IPS-20b (cell line): ENCODE data around the gene INO80E.

Source experiments
- H3K27ac ChIP-seq: one replicate; pipeline ENCODE4 v1.5.1; 2013; ENCODE audit warnings: low read length
- H3K27me3 ChIP-seq: 2 replicates; pipeline ENCODE4 v1.6.1; 2013; ENCODE audit warnings: mild to moderate bottlenecking, low read length, inconsistent platforms; ENCODE audit not compliant: insufficient read depth
- H3K36me3 ChIP-seq: 2 replicates; pipeline ENCODE4 v1.6.1; 2013; ENCODE audit warnings: low read depth, mild to moderate bottlenecking, inconsistent platforms, low read length, moderate library complexity; ENCODE audit not compliant: insufficient read depth
- H3K4me1 ChIP-seq: 2 replicates; pipeline ENCODE4 v1.6.1; 2013; ENCODE audit warnings: mild to moderate bottlenecking, control low read depth, inconsistent platforms, low read length, moderate library complexity; ENCODE audit not compliant: insufficient read depth
- H3K4me3 ChIP-seq: 2 replicates; pipeline ENCODE4 v1.5.1; 2013; ENCODE audit warnings: mild to moderate bottlenecking, low read length, inconsistent platforms
- H3K9ac ChIP-seq: 2 replicates; pipeline ENCODE4 v1.6.1; 2013; ENCODE audit warnings: low read depth, mild to moderate bottlenecking, inconsistent platforms, low read length, moderate library complexity
- H3K9me3 ChIP-seq: 2 replicates; pipeline ENCODE4 v1.6.1; 2013; ENCODE audit warnings: mild to moderate bottlenecking, low read depth, low read length, inconsistent platforms; ENCODE audit not compliant: insufficient read depth

Gene INO80E

DNA sequence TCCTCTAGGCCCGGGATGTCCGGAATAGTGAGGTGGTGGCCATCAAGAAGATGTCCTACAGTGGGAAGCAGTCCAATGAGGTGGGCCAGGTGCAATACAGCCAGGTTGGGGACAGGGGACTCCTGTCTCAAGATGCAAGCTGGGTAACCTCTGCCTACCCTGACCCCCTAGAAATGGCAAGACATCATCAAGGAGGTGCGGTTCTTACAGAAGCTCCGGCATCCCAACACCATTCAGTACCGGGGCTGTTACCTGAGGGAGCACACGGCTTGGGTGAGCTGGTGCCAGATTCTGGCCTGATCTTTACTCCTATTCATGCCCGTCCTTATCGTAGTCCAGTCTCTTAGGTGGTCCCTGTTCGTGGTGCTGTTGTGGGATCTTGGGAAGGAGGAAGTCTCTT is 18.0 kb upstream of the INO80E start:
- Histone ChIP-seq H3K4me3 (no peak overlapping the region), H3K27ac (no peak overlapping the region), H3K36me3 (peaks cover 55% of the 10 kb centered on the region), H3K4me1 (peaks cover 22% of the 10 kb centered on the region), H3K9me3 (peaks cover 2% of the 10 kb centered on the region), H3K27me3 (peaks cover under 1% of the 10 kb centered on the region; the same call in 1 of the 2 replicates), H3K9ac (no peak overlapping the region)

GRCh38 chr16:29978564-29979270 is 17.3 kb upstream of the INO80E start:
- peaks cover 62% of the 10 kb centered on the region for H3K36me3 ChIP-seq
- no peaks in the 10 kb centered on the region for H3K27me3 ChIP-seq
- H3K9me3 ChIP-seq: no peaks in the 10 kb centered on the region
- peaks cover 22% of the 10 kb centered on the region for H3K4me1 ChIP-seq
- H3K4me3 ChIP-seq: no peak overlapping the region
- no peak overlapping the region for H3K9ac ChIP-seq
- no peak overlapping the region for H3K27ac ChIP-seq

DNA sequence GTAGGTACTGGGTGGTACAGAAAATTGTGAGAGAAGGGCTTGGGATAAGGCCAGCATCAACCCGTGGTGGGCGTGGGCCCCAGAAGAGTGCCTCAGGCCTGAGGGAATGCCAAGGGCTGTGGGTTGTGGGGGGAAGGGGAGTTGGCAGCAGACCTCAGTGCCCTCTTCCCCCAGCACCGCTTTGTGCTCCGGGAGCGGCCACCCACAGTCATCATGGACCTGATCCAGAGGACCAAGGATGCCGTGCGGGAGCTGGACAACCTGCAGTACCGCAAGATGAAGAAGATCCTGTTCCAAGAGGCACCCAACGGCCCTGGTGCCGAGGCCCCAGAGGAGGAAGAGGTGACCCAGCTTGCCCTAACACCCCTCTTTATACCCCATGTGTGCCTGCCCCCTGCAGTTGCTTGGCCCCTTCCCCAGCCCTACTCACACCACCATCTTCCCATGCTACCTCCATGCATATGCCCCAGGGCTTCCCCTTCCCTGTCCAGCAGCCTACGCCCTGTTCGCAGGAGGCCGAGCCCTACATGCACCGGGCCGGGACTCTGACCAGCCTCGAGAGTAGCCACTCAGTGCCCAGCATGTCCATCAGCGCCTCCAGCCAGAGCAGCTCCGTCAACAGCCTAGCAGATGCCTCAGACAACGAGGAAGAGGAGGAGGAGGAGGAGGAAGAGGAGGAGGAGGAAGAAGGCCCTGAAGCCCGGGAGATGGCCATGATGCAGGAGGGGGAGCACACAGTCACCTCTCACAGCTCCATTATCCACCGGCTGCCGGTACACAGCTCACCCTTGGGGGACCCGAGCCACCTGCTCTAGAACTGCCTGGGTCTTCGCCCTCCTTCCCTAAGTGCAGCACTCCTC is 13.3 kb upstream of the INO80E start:
- no peak overlapping the region for H3K27ac ChIP-seq
- no peak overlapping the region for H3K9ac ChIP-seq
- no peaks in the 10 kb centered on the region for H3K9me3 ChIP-seq
- no peak overlapping the region for H3K4me3 ChIP-seq
- no peaks in the 10 kb centered on the region for H3K27me3 ChIP-seq
- no peaks in the 10 kb centered on the region for H3K4me1 ChIP-seq
- peaks cover 92% of the 10 kb centered on the region for H3K36me3 ChIP-seq

DNA sequence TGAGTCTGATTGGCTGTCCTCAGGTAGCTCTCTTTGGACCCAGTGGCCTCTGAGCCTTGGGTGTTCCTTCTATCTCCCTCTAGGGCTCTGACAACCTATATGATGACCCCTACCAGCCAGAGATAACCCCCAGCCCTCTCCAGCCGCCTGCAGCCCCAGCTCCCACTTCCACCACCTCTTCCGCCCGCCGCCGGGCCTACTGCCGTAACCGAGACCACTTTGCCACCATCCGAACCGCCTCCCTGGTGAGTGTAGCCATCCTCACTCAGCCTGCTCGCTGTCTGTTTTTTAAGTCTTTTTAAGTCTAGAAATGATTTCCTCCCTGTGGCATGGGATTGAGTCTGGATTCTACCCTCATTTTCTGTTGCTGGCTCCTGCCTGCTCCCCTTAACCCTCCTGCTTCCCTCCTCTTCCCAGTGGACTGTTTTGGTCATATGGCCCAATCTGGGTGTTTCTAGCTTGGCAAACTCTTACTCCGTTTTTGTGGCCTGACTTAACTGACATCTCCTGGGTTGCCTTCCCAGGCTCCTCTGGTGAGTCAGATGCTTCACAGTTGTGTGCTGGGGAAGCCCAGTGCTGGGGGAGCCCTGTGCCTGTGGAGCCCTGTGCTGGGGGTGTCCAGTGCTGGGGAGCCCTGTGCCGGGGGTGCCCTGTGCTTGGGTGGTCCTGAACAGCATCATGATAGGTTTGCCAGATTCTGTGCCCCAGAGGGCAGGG is 12.5 kb upstream of the INO80E start:
- no peaks in the 10 kb centered on the region for H3K27me3 ChIP-seq
- H3K9me3 ChIP-seq: no peaks in the 10 kb centered on the region
- no peak overlapping the region for H3K9ac ChIP-seq
- no peaks in the 10 kb centered on the region for H3K4me1 ChIP-seq
- no peak overlapping the region for H3K27ac ChIP-seq
- H3K36me3 ChIP-seq: peaks cover 92% of the 10 kb centered on the region
- no peak overlapping the region for H3K4me3 ChIP-seq

GRCh38 chr16:29984137-29984763 is 11.8 kb upstream of the INO80E start:
- no peaks in the 10 kb centered on the region for H3K4me1 ChIP-seq
- no peak overlapping the region for H3K4me3 ChIP-seq
- H3K27me3 ChIP-seq: no peaks in the 10 kb centered on the region
- H3K9me3 ChIP-seq: no peaks in the 10 kb centered on the region
- H3K36me3 ChIP-seq: peaks cover 91% of the 10 kb centered on the region
- H3K9ac ChIP-seq: no peak overlapping the region
- H3K27ac ChIP-seq: no peak overlapping the region

- peaks cover 91% of the 10 kb centered on the region for H3K36me3 ChIP-seq
- H3K27me3 ChIP-seq: no peaks in the 10 kb centered on the region
- no peaks in the 10 kb centered on the region for H3K4me1 ChIP-seq
- no peaks in the 10 kb centered on the region for H3K9me3 ChIP-seq
- no peak overlapping the region for H3K27ac ChIP-seq
- no peak overlapping the region for H3K4me3 ChIP-seq
- no peak overlapping the region for H3K9ac ChIP-seq
These were observed 11.3 kb upstream of the INO80E start for GRCh38 chr16:29984764-29985147.

- H3K27me3 ChIP-seq: no peaks in the 10 kb centered on the region
- H3K27ac ChIP-seq: no peak overlapping the region
- H3K4me1 ChIP-seq: no peaks in the 10 kb centered on the region
- no peaks in the 10 kb centered on the region for H3K9me3 ChIP-seq
- H3K9ac ChIP-seq: no peak overlapping the region
- H3K4me3 ChIP-seq: no peak overlapping the region
- peaks cover 91% of the 10 kb centered on the region for H3K36me3 ChIP-seq
These were observed 10.7 kb upstream of the INO80E start for GRCh38 chr16:29985271-29985811.

DNA sequence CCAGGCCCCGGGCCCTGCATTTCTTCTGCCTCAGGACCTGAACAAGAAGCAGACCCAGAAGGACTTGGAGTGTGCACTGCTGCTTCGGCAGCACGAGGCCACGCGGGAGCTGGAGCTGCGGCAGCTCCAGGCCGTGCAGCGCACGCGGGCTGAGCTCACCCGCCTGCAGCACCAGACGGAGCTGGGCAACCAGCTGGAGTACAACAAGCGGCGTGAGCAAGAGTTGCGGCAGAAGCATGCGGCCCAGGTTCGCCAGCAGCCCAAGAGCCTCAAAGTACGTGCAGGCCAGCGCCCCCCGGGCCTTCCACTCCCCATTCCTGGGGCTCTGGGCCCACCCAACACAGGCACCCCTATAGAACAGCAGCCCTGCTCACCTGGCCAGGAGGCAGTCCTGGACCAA is 9.8 kb upstream of the INO80E start:
- Histone ChIP-seq H3K27me3 (no peaks in the 10 kb centered on the region), H3K27ac (no peak overlapping the region), H3K4me1 (no peaks in the 10 kb centered on the region), H3K9me3 (no peaks in the 10 kb centered on the region), H3K36me3 (peaks cover 86% of the 10 kb centered on the region), H3K9ac (no peak overlapping the region), H3K4me3 (no peak overlapping the region)

GRCh38 chr16:29986931-29987330 is 9.1 kb upstream of the INO80E start:
- H3K4me1 ChIP-seq: no peaks in the 10 kb centered on the region
- peaks cover 80% of the 10 kb centered on the region for H3K36me3 ChIP-seq
- H3K27ac ChIP-seq: no peak overlapping the region
- H3K9ac ChIP-seq: no peak overlapping the region
- no peaks in the 10 kb centered on the region for H3K9me3 ChIP-seq
- no peaks in the 10 kb centered on the region for H3K27me3 ChIP-seq
- no peak overlapping the region for H3K4me3 ChIP-seq

GRCh38 chr16:29987371-29988085 is 8.5 kb upstream of the INO80E start:
- H3K4me3 ChIP-seq: no peak overlapping the region
- H3K27me3 ChIP-seq: no peaks in the 10 kb centered on the region
- peaks cover 80% of the 10 kb centered on the region for H3K36me3 ChIP-seq
- no peaks in the 10 kb centered on the region for H3K4me1 ChIP-seq
- H3K9ac ChIP-seq: no peak overlapping the region
- H3K9me3 ChIP-seq: no peaks in the 10 kb centered on the region
- no peak overlapping the region for H3K27ac ChIP-seq
